SH-SY5Y (cell line): Measurements from ENCODE around the gene LMAN2.

Source experiments
- GATA2 ChIP-seq: IDR thresholded peaks from 2 replicates; pipeline ENCODE4 v1.6.1; 2011; ENCODE audit warnings: mild to moderate bottlenecking, low read depth, low read length
- GATA3 ChIP-seq: IDR thresholded peaks from 2 replicates; pipeline ENCODE4 v1.6.1; 2011; ENCODE audit warnings: low read depth, mild to moderate bottlenecking, low read length, moderate library complexity

DNA sequence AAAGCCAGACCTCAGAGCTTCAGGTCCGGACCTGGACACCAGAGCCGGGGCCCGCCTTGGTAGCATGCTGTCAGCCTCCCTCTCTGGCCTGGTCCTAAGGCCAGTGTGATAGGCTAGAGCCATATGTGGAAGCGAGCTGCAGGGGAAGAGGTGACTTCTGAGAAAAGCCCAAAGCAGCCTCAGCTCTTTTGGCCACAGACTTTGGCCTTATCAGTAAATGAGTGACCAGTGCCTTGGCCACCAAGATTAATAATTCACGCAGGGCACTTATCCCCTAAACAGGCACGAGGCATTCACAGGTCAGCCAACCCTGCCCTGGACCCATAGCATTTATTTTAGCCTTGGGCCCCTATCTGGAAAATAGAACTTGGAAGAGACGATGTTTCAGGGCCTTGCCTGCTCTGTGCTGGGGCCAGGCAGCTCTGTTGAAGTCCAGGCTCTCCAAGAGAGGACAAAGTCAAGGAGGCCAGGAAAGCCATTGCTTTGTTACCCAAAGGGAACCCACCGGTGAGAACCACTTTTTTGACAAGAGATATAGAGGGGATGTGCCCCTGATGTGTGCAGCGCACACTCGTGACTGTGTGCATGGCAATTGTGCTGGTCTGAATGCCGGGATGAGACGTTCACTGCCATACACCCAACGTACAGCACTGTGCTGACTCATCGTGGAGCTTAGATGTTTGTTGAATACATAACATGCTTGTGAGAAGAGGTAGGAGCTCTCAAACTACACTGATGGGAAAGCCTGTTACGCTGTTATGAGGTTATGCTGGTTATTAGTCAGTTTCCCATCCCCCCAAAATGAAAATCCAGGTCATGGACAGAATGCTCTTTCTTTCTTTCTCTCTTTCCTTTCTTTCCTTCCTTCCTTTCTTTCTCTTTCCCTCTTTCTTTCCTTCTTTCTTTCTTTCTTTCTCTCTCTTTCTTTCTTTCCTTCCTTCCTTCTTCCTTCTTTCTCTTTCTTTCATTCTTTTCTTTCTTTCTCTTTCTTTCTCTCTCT is 27.7 kb upstream of the LMAN2 start:
- no peak for TF ChIP-seq GATA2
- TF ChIP-seq GATA3: no peak
